Endothelial cell of umbilical vein (primary cell): ENCODE data around the gene CNN1. TPM values are rescaled to one million over a fixed set of nuclear protein-coding genes. Genes with fewer than 3 reads are reported as not detected.

ENCODE experiments used
- BruUV-seq: library from RNA; stranded (reverse); fragments of 400-500 nt; replicated peaks from 2 replicates; lab custom pipeline; 2021; lab: Mats Ljungman, UMichigan
- CTCF ChIA-PET: fragments of 300-600, 350-600 bp; sonication (Branson Sonifier 250); formaldehyde crosslinking; loops from one replicate; lab custom pipeline; 2021; ENCODE audit warnings: antibody characterized with exemption, inconsistent platforms; lab: Charles Lee
- POLR2A ChIA-PET: fragments of 300-600, 350-600 bp; sonication (Branson Sonifier 250); formaldehyde crosslinking; loops from one replicate; lab custom pipeline; 2021; ENCODE audit warnings: antibody characterized with exemption, inconsistent platforms; lab: Charles Lee
- DNase-seq: peaks from one replicate; pipeline ENCODE4 v3.0.0-alpha.2; 2011; ENCODE audit warnings: low read depth, low spot score
- FAIRE-seq: peaks from 2 replicates; lab custom pipeline; 2011; peaks lifted over from hg19 to GRCh38; lab: Jason Lieb, UNC
- H2AFZ ChIP-seq: 2 replicates; pipeline ENCODE4 v1.6.0; 2012; ENCODE audit warnings: low read depth, low read length, control low read depth, inconsistent platforms
- H3K27ac ChIP-seq: 2 replicates; pipeline ENCODE4 v1.5.1; 2011; ENCODE audit warnings: low read depth, mild to moderate bottlenecking, control low read depth, low read length, moderate library complexity; ENCODE audit not compliant: insufficient read depth
- H3K27me3 ChIP-seq, 2 experiments: 2 replicates each; pipeline versions ENCODE4 v1.6.0 to v1.6.1; 2011; ENCODE audit warnings: low read length in 2 of 2, mixed read lengths in 1 of 2; ENCODE audit not compliant: control insufficient read depth in 2 of 2, insufficient read depth in 2 of 2
- H3K36me3 ChIP-seq, 2 experiments: 2 replicates in 1 of 2; 3 replicates in 1 of 2; pipeline ENCODE4 v1.5.1; 2011; ENCODE audit warnings: low read length in 2 of 2, mild to moderate bottlenecking in 1 of 2, moderate library complexity in 1 of 2; ENCODE audit not compliant: control insufficient read depth in 2 of 2, insufficient read depth in 2 of 2; ENCODE audit errors: extremely low read depth in 1 of 2
- H3K4me1 ChIP-seq: 3 replicates; pipeline ENCODE4 v1.5.1; 2011; ENCODE audit warnings: mild to moderate bottlenecking, low read length; ENCODE audit not compliant: control insufficient read depth, insufficient read depth; ENCODE audit errors: extremely low read depth
- H3K4me2 ChIP-seq: 2 replicates; pipeline ENCODE4 v1.6.1; 2011; ENCODE audit warnings: low read length, control low read depth, mixed read lengths; ENCODE audit not compliant: insufficient read depth
- H3K4me3 ChIP-seq, 3 experiments: fragments of 200-600 bp in 1 of 3; sonication (generic), shearing (Covaris generic) in 1 of 3; replicated peaks in 1 of 3; 2 replicates each; pipeline ENCODE4 v1.5.1; 2011 to 2016; ENCODE audit warnings: control low read depth in 3 of 3, low read length in 3 of 3, mild to moderate bottlenecking in 2 of 3, inconsistent platforms in 1 of 3, low read depth in 1 of 3, moderate library complexity in 1 of 3; ENCODE audit not compliant: insufficient read depth in 1 of 3
- H3K79me2 ChIP-seq: 2 replicates; pipeline ENCODE4 v1.6.0; 2012; ENCODE audit warnings: low read length, inconsistent platforms; ENCODE audit not compliant: control insufficient read depth, insufficient read depth
- H3K9ac ChIP-seq: replicated peaks from 2 replicates; pipeline ENCODE3; 2011; ENCODE audit warnings: low read length, control low read depth; ENCODE audit not compliant: insufficient read depth; ENCODE audit errors: extremely low read depth
- H3K9me1 ChIP-seq: replicated peaks from 3 replicates; pipeline ENCODE4 v1.6.0; 2011; ENCODE audit warnings: mild to moderate bottlenecking, low read length; ENCODE audit not compliant: control insufficient read depth, insufficient read depth; ENCODE audit errors: extremely low read depth
- H3K9me3 ChIP-seq: replicated peaks from 2 replicates; pipeline ENCODE4 v1.5.1; 2012; ENCODE audit warnings: low read length, inconsistent platforms; ENCODE audit not compliant: control insufficient read depth, insufficient read depth
- H4K20me1 ChIP-seq: replicated peaks from 2 replicates; pipeline ENCODE3; 2011; ENCODE audit warnings: mild to moderate bottlenecking, low read length; ENCODE audit not compliant: control insufficient read depth, insufficient read depth; ENCODE audit errors: extremely low read depth
- EZH2 ChIP-seq: IDR thresholded peaks from 2 replicates; pipeline ENCODE4 v1.6.1; 2012; ENCODE audit warnings: borderline replicate concordance, low read depth, mild to moderate bottlenecking, moderate library complexity, low read length, inconsistent platforms; ENCODE audit not compliant: severe bottlenecking
- FOS ChIP-seq: IDR thresholded peaks from 2 replicates; pipeline ENCODE4 v1.6.1; 2011; ENCODE audit warnings: mild to moderate bottlenecking, low read length, moderate library complexity, borderline replicate concordance; ENCODE audit not compliant: insufficient read depth
- GATA2 ChIP-seq: IDR thresholded peaks from 2 replicates; pipeline ENCODE4 v1.7.0; 2011; ENCODE audit warnings: low read depth, mild to moderate bottlenecking, moderate library complexity, mixed read lengths, low read length; ENCODE audit not compliant: insufficient read length, insufficient read depth
- JUN ChIP-seq: IDR thresholded peaks from 2 replicates; pipeline ENCODE4 v1.6.1; 2011; ENCODE audit warnings: borderline replicate concordance, low read depth; ENCODE audit not compliant: insufficient read length, insufficient read depth
- MYC ChIP-seq: IDR thresholded peaks from one replicate; pipeline ENCODE4 v1.6.1; 2011; ENCODE audit warnings: mild to moderate bottlenecking, low read depth, low read length
- POLR2A ChIP-seq: IDR thresholded peaks from 2 replicates; pipeline ENCODE4 v1.6.1; 2012; ENCODE audit warnings: low read depth, mild to moderate bottlenecking, control low read depth, low read length
- POLR2AphosphoS5 ChIP-seq: IDR thresholded peaks from 2 replicates; pipeline ENCODE4 v1.6.1; 2012; ENCODE audit warnings: low read depth, mild to moderate bottlenecking, control low read depth, low read length, moderate library complexity; ENCODE audit not compliant: insufficient read depth
- dilution Hi-C: fragments of 300-500 bp; cut with MboI; formaldehyde crosslinking; loops from one replicate; pipeline ENCODE4 v1.15.0; 2019; ENCODE audit warnings: low sequenced_read_pairs; ENCODE audit not compliant: extremely low pct_ligation_motif_present
- intact Hi-C: fragments of 100-400 bp; cut with micrococcal nuclease; formaldehyde crosslinking; loops from one replicate; pipeline ENCODE4 v1.10.0; 2022
- polyA plus RNA-seq, 4 experiments: library from polyadenylated mRNA; depleted of rRNA in 3 of 4; stranded (reverse) in 3 of 4; unstranded in 1 of 4; fragments of >200 nt; gene quantifications; 2 replicates each; pipeline versions ENCODE4 v1.2.1 to v1.2.3, GENCODE V29; 2011 to 2012; ENCODE audit warnings: missing spikeins in 1 of 4
- total RNA-seq: library from RNA; stranded (reverse); gene quantifications from 2 replicates; pipeline ENCODE4 v1.2.3, GENCODE V29; 2021
- TF ChIP-seq, protein P1 (sequence below): IDR thresholded peaks from 2 replicates; pipeline ENCODE4 v1.6.1; 2011; ENCODE audit not compliant: insufficient read depth, insufficient read length
- TF ChIP-seq, protein P2 (sequence below), 2 donors: IDR thresholded peaks; 1 replicate in 1 of 2; 2 replicates in 1 of 2; pipeline ENCODE4 v1.5.1; 2011; ENCODE audit warnings: low read length in 2 of 2, mild to moderate bottlenecking in 2 of 2, moderate library complexity in 2 of 2, control low read depth in 1 of 2, inconsistent platforms in 1 of 2, low read depth in 1 of 2; ENCODE audit not compliant: insufficient read depth in 1 of 2; ENCODE audit errors: extremely low read depth in 1 of 2

The CNN1 gene
- total and polyA plus RNA-seq, 2 donors (not counting 3 experiments of a cell fraction or from before 2014, with no cell fraction given) = 0.76 TPM; not detected in 1

DNA sequence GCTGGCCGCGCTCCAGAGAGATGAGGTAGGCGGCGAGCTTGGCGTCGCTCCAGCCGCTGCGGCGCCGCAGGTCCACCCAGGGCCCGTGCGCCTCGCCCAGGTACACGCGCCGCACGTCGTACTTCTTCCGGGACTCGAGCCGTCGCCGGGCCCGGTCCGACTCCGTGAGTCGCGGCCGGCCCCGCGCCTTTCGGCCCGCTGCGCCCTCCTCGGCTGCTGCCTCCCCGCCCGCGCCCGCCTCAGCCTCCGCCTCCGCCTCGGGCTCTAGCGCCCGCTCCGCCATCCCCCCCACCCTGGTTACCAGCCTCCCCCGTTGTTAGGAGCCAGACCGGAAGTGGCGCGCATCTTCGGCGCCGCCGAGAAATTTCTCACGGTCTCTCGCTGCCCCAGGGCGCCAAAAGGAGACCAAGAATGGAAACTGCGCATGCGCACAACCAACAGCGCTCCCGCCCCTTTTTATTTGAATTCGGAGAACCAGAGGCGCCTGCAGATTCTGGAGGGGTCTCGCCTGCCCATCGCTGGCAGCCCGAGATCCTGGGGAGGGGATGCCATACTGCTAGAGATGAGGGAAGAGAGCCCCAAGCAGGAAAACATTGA is 33.0 kb upstream of the CNN1 start, which contains the start of gene ZNF653:
Gene ZNF653, minus strand, starts transcription at position 336 of the 597 bp plus-strand sequence. Its CDS starts 53 bp downstream, at position 283.
- H3K36me3 ChIP-seq = no peaks in the 10 kb centered on the region

DNA sequence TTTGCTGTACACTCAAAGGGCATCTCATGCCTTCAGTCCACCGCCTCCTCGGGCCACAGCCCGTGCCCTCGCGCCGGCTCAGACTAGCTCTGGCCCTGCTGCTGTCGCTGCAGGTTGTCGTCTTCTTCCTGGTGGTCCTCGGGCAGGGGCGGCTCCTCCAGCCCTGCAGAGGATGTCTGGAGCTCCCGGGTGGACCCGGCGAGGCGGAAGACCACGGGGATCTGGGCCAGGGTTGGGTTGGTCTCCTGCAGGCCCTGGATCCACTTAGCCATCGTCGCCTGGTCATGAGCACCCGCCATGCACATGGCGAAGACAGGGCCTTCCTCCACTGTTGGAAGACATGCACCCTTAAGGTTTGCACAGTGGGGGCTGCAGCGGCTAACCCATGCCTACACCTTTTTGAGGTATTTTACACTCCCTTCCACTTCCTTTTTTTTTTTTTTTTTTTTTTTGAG is 32.5 kb upstream of the CNN1 start:
- FAIRE-seq (no peak), DNase-seq (no peak)
- peak overlapping the region; percentile 19 for H3K27ac ChIP-seq
- H3K4me1 ChIP-seq = peaks cover 10% of the 10 kb centered on the region
- H3K27me3 ChIP-seq = no peaks in the 10 kb centered on the region
- H3K79me2 ChIP-seq = no peaks in the 10 kb centered on the region
- dilution Hi-C loops = no loop called here
- CTCF ChIA-PET = interaction anchor here (0.8 to 1.4 kb wide), 4 partner anchors 10 to 82 kb away, joined by 3 to 4 read pairs (median 3); partner anchors contain the start of gene ELOF1
- peak overlapping the region; percentile 90 for H3K9ac ChIP-seq
- H3K36me3 ChIP-seq = no peaks in the 10 kb centered on the region
- H3K4me2 ChIP-seq = peak overlapping the region; percentile 73
- no peaks in the 10 kb centered on the region for H3K9me1 ChIP-seq
- H3K9me3 ChIP-seq = no peaks in the 10 kb centered on the region
- BruUV-seq = TSS peak; percentile 69
- POLR2A ChIA-PET = no interaction called here
- intact Hi-C loops = no loop called here
- H4K20me1 ChIP-seq = no peaks in the 10 kb centered on the region
- peak overlapping the region; percentile 49 to 71 (median 71) for H3K4me3 ChIP-seq
- TF ChIP-seq, protein P1, sequence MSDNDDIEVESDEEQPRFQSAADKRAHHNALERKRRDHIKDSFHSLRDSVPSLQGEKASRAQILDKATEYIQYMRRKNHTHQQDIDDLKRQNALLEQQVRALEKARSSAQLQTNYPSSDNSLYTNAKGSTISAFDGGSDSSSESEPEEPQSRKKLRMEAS = no peak
- TF ChIP-seq GATA2 (no peak), MYC (no peak), FOS (no peak), POLR2A (no peak), POLR2AphosphoS5 (no peak), JUN (no peak), EZH2 (no peak)
- TF ChIP-seq, protein P2, sequence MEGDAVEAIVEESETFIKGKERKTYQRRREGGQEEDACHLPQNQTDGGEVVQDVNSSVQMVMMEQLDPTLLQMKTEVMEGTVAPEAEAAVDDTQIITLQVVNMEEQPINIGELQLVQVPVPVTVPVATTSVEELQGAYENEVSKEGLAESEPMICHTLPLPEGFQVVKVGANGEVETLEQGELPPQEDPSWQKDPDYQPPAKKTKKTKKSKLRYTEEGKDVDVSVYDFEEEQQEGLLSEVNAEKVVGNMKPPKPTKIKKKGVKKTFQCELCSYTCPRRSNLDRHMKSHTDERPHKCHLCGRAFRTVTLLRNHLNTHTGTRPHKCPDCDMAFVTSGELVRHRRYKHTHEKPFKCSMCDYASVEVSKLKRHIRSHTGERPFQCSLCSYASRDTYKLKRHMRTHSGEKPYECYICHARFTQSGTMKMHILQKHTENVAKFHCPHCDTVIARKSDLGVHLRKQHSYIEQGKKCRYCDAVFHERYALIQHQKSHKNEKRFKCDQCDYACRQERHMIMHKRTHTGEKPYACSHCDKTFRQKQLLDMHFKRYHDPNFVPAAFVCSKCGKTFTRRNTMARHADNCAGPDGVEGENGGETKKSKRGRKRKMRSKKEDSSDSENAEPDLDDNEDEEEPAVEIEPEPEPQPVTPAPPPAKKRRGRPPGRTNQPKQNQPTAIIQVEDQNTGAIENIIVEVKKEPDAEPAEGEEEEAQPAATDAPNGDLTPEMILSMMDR (IDR thresholded peaks at IDR 0.05; ENCODE audit: extremely low read depth in 1 of 2, insufficient read depth in 1 of 2, low read depth in 1 of 2, low read length in 2 of 2) = no peak
- H2AFZ ChIP-seq = peak overlapping the region; percentile 93

More for the DNA sequence above, 33.0 kb upstream of the CNN1 start, which contains the start of gene ZNF653:
- no peaks in the 10 kb centered on the region for H3K9me1 ChIP-seq
- H3K9me3 ChIP-seq = no peaks in the 10 kb centered on the region
- ChIA-PET POLR2A (no interaction called here), CTCF (interaction anchor here (0.8 to 1.4 kb wide), 4 partner anchors 9 to 82 kb away, joined by 3 to 4 read pairs (median 3); partner anchors contain the start of gene ELOF1)
- peak within 1 kb of the TSS; percentile 89 for H3K4me2 ChIP-seq
- peak within 1 kb of the TSS; percentile 93 for H2AFZ ChIP-seq
- H3K27ac ChIP-seq = peak within 1 kb of the TSS; percentile 81
- dilution Hi-C loops (no loop called here), intact Hi-C loops (loop anchor here (1.0 kb wide), 2 partner anchors 24 to 54 kb away; partner anchors contain the start of genes ECSIT and ELOF1)
- FAIRE-seq (peak; percentile 90), DNase-seq (peak; percentile 94)
- H3K4me1 ChIP-seq = peaks cover 10% of the 10 kb centered on the region
- H3K79me2 ChIP-seq = no peaks in the 10 kb centered on the region
- no TSS peak for BruUV-seq
- H3K9ac ChIP-seq = peak within 1 kb of the TSS; percentile 90
- H4K20me1 ChIP-seq = no peaks in the 10 kb centered on the region
- peak within 1 kb of the TSS; percentile 49 to 71 (median 71) for H3K4me3 ChIP-seq
- TF ChIP-seq POLR2AphosphoS5 (peak; percentile 88), GATA2 (no peak)
- H3K27me3 ChIP-seq = no peaks in the 10 kb centered on the region
